WTC11 (cell line): ENCODE measurements around the gene FARP2. TPM values are rescaled to one million over a fixed set of nuclear protein-coding genes. Genes with fewer than 3 reads are reported as not detected.

Source experiments
- ATF1 ChIP-seq: sonication (generic); formaldehyde crosslinking; IDR thresholded peaks from 2 replicates; pipeline ENCODE4 v1.8.1; 2023; ENCODE audit warnings: mild to moderate bottlenecking, moderate library complexity, missing genetic modification reagents
- E2F1 ChIP-seq: sonication (generic); formaldehyde crosslinking; IDR thresholded peaks from 2 replicates; pipeline ENCODE4 v1.8.0; 2022; ENCODE audit warnings: mild to moderate bottlenecking, missing genetic modification reagents
- ESRRA ChIP-seq: sonication (generic); formaldehyde crosslinking; IDR thresholded peaks from 2 replicates; pipeline ENCODE4 v1.8.1; 2022; ENCODE audit warnings: mild to moderate bottlenecking, missing genetic modification reagents, borderline replicate concordance
- GRHL2 ChIP-seq: fragments of 250-450 bp; sonication (Bioruptor Pico); IDR thresholded peaks from 2 replicates; pipeline ENCODE4 v1.8.0; 2022; ENCODE audit warnings: mild to moderate bottlenecking, moderate library complexity; ENCODE audit not compliant: insufficient replicate concordance, severe bottlenecking
- IRF1 ChIP-seq: sonication (generic); formaldehyde crosslinking; IDR thresholded peaks from 2 replicates; pipeline ENCODE4 v1.8.0; 2023; ENCODE audit warnings: missing genetic modification reagents
- JAZF1 ChIP-seq: fragments of 250-450 bp; sonication (Bioruptor Pico); IDR thresholded peaks from 2 replicates; pipeline ENCODE4 v1.9.0; 2021; ENCODE audit warnings: moderate library complexity, mild to moderate bottlenecking, inconsistent platforms
- KAT7 ChIP-seq: sonication (generic); formaldehyde crosslinking; IDR thresholded peaks from 2 replicates; pipeline ENCODE4 v1.8.1; 2023; ENCODE audit warnings: missing genetic modification reagents, mild to moderate bottlenecking, borderline replicate concordance
- NR3C1 ChIP-seq: sonication (generic); formaldehyde crosslinking; conservative IDR thresholded peaks from 2 replicates; pipeline ENCODE4 v1.8.1; 2023; ENCODE audit warnings: low read depth, mild to moderate bottlenecking, missing genetic modification reagents
- PRRX2 ChIP-seq: fragments of 250-450 bp; sonication (Bioruptor Pico); IDR thresholded peaks from 2 replicates; pipeline ENCODE4 v1.8.0; 2021; ENCODE audit warnings: mild to moderate bottlenecking
- RELA ChIP-seq: sonication (generic); formaldehyde crosslinking; IDR thresholded peaks from 2 replicates; pipeline ENCODE4 v1.8.1; 2022; ENCODE audit warnings: missing genetic modification reagents, mild to moderate bottlenecking, borderline replicate concordance
- RORB ChIP-seq: fragments of 250-450 bp; sonication (Bioruptor Pico); IDR thresholded peaks from 2 replicates; pipeline ENCODE4 v1.9.0; 2021; ENCODE audit warnings: mild to moderate bottlenecking
- SMAD4 ChIP-seq: sonication (generic); formaldehyde crosslinking; IDR thresholded peaks from 2 replicates; pipeline ENCODE4 v1.8.0; 2022; ENCODE audit warnings: mild to moderate bottlenecking, missing genetic modification reagents
- TCF7 ChIP-seq: sonication (generic); formaldehyde crosslinking; IDR thresholded peaks from 2 replicates; pipeline ENCODE4 v1.8.0; 2022; ENCODE audit warnings: mild to moderate bottlenecking, low read depth, missing genetic modification reagents, moderate library complexity
- ZNF219 ChIP-seq: sonication (generic); formaldehyde crosslinking; IDR thresholded peaks from 2 replicates; pipeline ENCODE4 v1.8.0; 2023; ENCODE audit warnings: missing genetic modification reagents, mild to moderate bottlenecking, borderline replicate concordance
- ZNF232 ChIP-seq: sonication (generic); formaldehyde crosslinking; IDR thresholded peaks from 2 replicates; pipeline ENCODE4 v1.8.0; 2022; ENCODE audit warnings: mild to moderate bottlenecking, missing genetic modification reagents
- ZNF263 ChIP-seq: sonication (generic); formaldehyde crosslinking; IDR thresholded peaks from 2 replicates; pipeline ENCODE4 v1.8.1; 2022; ENCODE audit warnings: low read depth, mild to moderate bottlenecking, moderate library complexity, missing genetic modification reagents
- ZNF317 ChIP-seq: sonication (generic); formaldehyde crosslinking; IDR thresholded peaks from 2 replicates; pipeline ENCODE4 v1.8.1; 2023; ENCODE audit warnings: low read depth, mild to moderate bottlenecking, moderate library complexity, missing genetic modification reagents, borderline replicate concordance
- ZNF416 ChIP-seq: fragments of 250-450 bp; sonication (Bioruptor Pico); IDR thresholded peaks from 2 replicates; pipeline ENCODE4 v1.9.0; 2021; ENCODE audit warnings: mild to moderate bottlenecking, inconsistent platforms
- ZNF423 ChIP-seq: fragments of 250-450 bp; sonication (Bioruptor Pico); IDR thresholded peaks from 2 replicates; pipeline ENCODE4 v2.1.2; 2022; ENCODE audit warnings: mild to moderate bottlenecking, moderate library complexity
- ZNF425 ChIP-seq: fragments of 250-450 bp; sonication (Bioruptor Pico); conservative IDR thresholded peaks from 2 replicates; pipeline ENCODE4 v1.9.0; 2021; ENCODE audit warnings: mild to moderate bottlenecking
- ZNF671 ChIP-seq: fragments of 250-450 bp; sonication (Bioruptor Pico); IDR thresholded peaks from 2 replicates; pipeline ENCODE4 v1.8.0; 2021; ENCODE audit warnings: mild to moderate bottlenecking
- total RNA-seq: library from RNA; stranded (reverse); gene quantifications from 3 replicates; pipeline ENCODE4 v1.2.3, GENCODE V29; 2021
- TF ChIP-seq, protein P1 (sequence below): sonication (generic); formaldehyde crosslinking; IDR thresholded peaks from 2 replicates; pipeline ENCODE4 v1.8.1; 2022; ENCODE audit warnings: mild to moderate bottlenecking, moderate library complexity, missing genetic modification reagents
- TF ChIP-seq, protein P2 (sequence below): sonication (generic); formaldehyde crosslinking; IDR thresholded peaks from 2 replicates; pipeline ENCODE4 v1.8.0; 2022; ENCODE audit warnings: mild to moderate bottlenecking, missing genetic modification reagents
- TF ChIP-seq, protein P3 (sequence below): sonication (generic); formaldehyde crosslinking; IDR thresholded peaks from 2 replicates; pipeline ENCODE4 v1.8.0; 2022; ENCODE audit warnings: mild to moderate bottlenecking, missing genetic modification reagents
- TF ChIP-seq, protein P4 (sequence below): sonication (generic); formaldehyde crosslinking; conservative IDR thresholded peaks from 2 replicates; pipeline ENCODE4 v1.8.1; 2022; ENCODE audit warnings: mild to moderate bottlenecking, missing genetic modification reagents
- TF ChIP-seq, protein P5 (sequence below): sonication (generic); formaldehyde crosslinking; IDR thresholded peaks from 2 replicates; pipeline ENCODE4 v1.8.1; 2022; ENCODE audit warnings: missing genetic modification reagents, borderline replicate concordance
- TF ChIP-seq, protein P6 (sequence below): sonication (generic); formaldehyde crosslinking; IDR thresholded peaks from 2 replicates; pipeline ENCODE4 v1.8.1; 2023; ENCODE audit warnings: mild to moderate bottlenecking, missing genetic modification reagents

Gene FARP2
- total RNA-seq, 1 experiment from 2014 or later = 37.8 TPM

- TF ChIP-seq, protein P1, sequence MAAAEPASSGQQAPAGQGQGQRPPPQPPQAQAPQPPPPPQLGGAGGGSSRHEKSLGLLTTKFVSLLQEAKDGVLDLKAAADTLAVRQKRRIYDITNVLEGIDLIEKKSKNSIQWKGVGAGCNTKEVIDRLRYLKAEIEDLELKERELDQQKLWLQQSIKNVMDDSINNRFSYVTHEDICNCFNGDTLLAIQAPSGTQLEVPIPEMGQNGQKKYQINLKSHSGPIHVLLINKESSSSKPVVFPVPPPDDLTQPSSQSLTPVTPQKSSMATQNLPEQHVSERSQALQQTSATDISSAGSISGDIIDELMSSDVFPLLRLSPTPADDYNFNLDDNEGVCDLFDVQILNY (CRISPR knock-in tag) = 0 out of 2 replicates have a peak, but pooled peaks have one; percentile 8
- TF ChIP-seq PRRX2 (CRISPR knock-in tag) (no peak), KAT7 (CRISPR knock-in tag) (peak; percentile 39; the same call in 1 of the 2 replicates), GRHL2 (CRISPR knock-in tag) (no peak), IRF1 (CRISPR knock-in tag) (no peak), NR3C1 (CRISPR knock-in tag) (no peak), RELA (CRISPR knock-in tag) (no peak), SMAD4 (no peak), TCF7 (CRISPR knock-in tag) (no peak), ZNF232 (CRISPR knock-in tag) (no peak), ZNF219 (CRISPR knock-in tag) (no peak), ZNF671 (no peak), ZNF423 (CRISPR knock-in tag) (no peak), ZNF317 (CRISPR knock-in tag) (no peak), RORB (CRISPR knock-in tag) (no peak), ESRRA (CRISPR knock-in tag) (0 out of 2 replicates have a peak, but pooled peaks have one; percentile 69), ATF1 (CRISPR knock-in tag) (no peak), JAZF1 (CRISPR knock-in tag) (no peak), ZNF416 (CRISPR knock-in tag) (no peak), ZNF263 (no peak), ZNF425 (no peak), E2F1 (CRISPR knock-in tag) (no peak)
- TF ChIP-seq, protein P2, sequence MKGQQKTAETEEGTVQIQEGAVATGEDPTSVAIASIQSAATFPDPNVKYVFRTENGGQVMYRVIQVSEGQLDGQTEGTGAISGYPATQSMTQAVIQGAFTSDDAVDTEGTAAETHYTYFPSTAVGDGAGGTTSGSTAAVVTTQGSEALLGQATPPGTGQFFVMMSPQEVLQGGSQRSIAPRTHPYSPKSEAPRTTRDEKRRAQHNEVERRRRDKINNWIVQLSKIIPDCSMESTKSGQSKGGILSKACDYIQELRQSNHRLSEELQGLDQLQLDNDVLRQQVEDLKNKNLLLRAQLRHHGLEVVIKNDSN (CRISPR knock-in tag) = no peak
- TF ChIP-seq, protein P3, sequence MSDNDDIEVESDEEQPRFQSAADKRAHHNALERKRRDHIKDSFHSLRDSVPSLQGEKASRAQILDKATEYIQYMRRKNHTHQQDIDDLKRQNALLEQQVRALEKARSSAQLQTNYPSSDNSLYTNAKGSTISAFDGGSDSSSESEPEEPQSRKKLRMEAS = peak; percentile 6; the same call in 1 of the 2 replicates
- TF ChIP-seq, protein P4, sequence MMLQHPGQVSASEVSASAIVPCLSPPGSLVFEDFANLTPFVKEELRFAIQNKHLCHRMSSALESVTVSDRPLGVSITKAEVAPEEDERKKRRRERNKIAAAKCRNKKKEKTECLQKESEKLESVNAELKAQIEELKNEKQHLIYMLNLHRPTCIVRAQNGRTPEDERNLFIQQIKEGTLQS (CRISPR knock-in tag) = no peak
- TF ChIP-seq, protein P5, sequence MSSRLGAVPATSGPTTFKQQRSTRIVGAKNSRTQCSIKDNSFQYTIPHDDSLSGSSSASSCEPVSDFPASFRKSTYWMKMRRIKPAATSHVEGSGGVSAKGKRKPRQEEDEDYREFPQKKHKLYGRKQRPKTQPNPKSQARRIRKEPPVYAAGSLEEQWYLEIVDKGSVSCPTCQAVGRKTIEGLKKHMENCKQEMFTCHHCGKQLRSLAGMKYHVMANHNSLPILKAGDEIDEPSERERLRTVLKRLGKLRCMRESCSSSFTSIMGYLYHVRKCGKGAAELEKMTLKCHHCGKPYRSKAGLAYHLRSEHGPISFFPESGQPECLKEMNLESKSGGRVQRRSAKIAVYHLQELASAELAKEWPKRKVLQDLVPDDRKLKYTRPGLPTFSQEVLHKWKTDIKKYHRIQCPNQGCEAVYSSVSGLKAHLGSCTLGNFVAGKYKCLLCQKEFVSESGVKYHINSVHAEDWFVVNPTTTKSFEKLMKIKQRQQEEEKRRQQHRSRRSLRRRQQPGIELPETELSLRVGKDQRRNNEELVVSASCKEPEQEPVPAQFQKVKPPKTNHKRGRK = no peak
- TF ChIP-seq, protein P6, sequence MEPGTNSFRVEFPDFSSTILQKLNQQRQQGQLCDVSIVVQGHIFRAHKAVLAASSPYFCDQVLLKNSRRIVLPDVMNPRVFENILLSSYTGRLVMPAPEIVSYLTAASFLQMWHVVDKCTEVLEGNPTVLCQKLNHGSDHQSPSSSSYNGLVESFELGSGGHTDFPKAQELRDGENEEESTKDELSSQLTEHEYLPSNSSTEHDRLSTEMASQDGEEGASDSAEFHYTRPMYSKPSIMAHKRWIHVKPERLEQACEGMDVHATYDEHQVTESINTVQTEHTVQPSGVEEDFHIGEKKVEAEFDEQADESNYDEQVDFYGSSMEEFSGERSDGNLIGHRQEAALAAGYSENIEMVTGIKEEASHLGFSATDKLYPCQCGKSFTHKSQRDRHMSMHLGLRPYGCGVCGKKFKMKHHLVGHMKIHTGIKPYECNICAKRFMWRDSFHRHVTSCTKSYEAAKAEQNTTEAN = peak; percentile 60; the same call in 1 of the 2 replicates
Observed at GRCh38 chr2:241315879-241316631, 40.0 kb upstream of the FARP2 start, which contains the start of gene SEPTIN2 (continued).
